Measurements from ENCODE around the gene GTF3C6. TPM values are rescaled to one million over a fixed set of nuclear protein-coding genes. Genes with fewer than 3 reads are reported as not detected.
A peak's percentile ranks its signal among the peaks of the same experiment; 100 is the strongest.

Gene GTF3C6
- total and polyA plus RNA-seq, 10 of the 15 experiments (the other 5 are each of a cell fraction or from before 2014, with no cell fraction given), result 42.8 to 261 (median 116) TPM

DNA sequence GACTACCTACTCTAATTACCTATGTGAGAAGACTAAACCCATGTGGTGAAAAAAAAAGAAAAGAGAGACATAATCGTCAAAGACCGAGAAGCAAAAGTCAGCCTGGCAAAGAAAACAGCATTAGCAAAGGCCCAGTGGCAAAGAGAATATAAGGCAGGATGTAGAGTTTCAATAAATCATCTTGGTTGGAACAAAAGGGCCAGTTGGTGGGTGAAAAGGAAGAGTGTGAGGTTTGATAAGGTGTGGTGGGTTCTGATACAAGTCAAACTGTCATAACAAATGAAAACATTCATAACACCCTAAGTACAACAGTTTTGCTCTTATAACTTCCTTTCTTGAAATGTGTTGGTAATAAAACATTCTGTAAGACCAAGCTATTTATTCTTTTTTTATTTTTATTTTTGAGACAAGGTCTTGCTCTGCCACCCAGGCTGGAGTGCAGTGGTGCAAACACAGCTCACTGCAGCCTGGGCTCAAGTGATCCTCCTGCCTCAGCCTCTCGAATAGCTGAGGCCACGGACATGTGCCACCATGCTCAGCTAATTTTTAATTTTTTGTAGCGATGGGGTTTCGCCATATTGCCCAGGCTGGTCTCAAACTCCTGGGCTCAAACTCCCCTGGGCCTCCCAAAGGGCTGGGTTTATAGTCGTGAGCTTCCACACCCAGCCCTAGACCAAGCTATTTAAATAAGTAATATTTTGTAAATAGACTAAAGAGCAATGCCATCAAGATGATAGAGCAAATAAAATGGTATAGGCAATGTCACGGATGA lies 18.9 kb upstream of the GTF3C6 start:
- in situ Hi-C loops (cut with MboI), result no loop called here
- no peak for TF ChIP-seq HDAC2 (IDR thresholded peaks at IDR 0.05)
- no peak for TF ChIP-seq NRF1 (conservative IDR thresholded peaks at IDR 0.05; ENCODE audit: low read depth, low read length)
- no peak for TF ChIP-seq MEF2A (IDR thresholded peaks at IDR 0.05; ENCODE audit: insufficient read depth, low read depth, low read length)
- no peak for TF ChIP-seq NR2C1 (IDR thresholded peaks at IDR 0.05)
- TF ChIP-seq, protein P1, sequence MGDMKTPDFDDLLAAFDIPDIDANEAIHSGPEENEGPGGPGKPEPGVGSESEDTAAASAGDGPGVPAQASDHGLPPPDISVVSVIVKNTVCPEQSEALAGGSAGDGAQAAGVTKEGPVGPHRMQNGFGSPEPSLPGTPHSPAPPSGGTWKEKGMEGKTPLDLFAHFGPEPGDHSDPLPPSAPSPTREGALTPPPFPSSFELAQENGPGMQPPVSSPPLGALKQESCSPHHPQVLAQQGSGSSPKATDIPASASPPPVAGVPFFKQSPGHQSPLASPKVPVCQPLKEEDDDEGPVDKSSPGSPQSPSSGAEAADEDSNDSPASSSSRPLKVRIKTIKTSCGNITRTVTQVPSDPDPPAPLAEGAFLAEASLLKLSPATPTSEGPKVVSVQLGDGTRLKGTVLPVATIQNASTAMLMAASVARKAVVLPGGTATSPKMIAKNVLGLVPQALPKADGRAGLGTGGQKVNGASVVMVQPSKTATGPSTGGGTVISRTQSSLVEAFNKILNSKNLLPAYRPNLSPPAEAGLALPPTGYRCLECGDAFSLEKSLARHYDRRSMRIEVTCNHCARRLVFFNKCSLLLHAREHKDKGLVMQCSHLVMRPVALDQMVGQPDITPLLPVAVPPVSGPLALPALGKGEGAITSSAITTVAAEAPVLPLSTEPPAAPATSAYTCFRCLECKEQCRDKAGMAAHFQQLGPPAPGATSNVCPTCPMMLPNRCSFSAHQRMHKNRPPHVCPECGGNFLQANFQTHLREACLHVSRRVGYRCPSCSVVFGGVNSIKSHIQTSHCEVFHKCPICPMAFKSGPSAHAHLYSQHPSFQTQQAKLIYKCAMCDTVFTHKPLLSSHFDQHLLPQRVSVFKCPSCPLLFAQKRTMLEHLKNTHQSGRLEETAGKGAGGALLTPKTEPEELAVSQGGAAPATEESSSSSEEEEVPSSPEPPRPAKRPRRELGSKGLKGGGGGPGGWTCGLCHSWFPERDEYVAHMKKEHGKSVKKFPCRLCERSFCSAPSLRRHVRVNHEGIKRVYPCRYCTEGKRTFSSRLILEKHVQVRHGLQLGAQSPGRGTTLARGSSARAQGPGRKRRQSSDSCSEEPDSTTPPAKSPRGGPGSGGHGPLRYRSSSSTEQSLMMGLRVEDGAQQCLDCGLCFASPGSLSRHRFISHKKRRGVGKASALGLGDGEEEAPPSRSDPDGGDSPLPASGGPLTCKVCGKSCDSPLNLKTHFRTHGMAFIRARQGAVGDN (IDR thresholded peaks at IDR 0.05), result no peak
- no peak for TF ChIP-seq KDM1A (IDR thresholded peaks at IDR 0.05; ENCODE audit: borderline replicate concordance)
- TF ChIP-seq SREBF1 (IDR thresholded peaks at IDR 0.05; ENCODE audit: low read length), result no peak
- TF ChIP-seq BRCA1 (IDR thresholded peaks at IDR 0.05; ENCODE audit: low read depth, low read length), result no peak
- TF ChIP-seq SUPT20H (IDR thresholded peaks at IDR 0.05; ENCODE audit: borderline replicate concordance, control insufficient read depth, low read depth, low read length), result no peak
- TF ChIP-seq, protein P2, sequence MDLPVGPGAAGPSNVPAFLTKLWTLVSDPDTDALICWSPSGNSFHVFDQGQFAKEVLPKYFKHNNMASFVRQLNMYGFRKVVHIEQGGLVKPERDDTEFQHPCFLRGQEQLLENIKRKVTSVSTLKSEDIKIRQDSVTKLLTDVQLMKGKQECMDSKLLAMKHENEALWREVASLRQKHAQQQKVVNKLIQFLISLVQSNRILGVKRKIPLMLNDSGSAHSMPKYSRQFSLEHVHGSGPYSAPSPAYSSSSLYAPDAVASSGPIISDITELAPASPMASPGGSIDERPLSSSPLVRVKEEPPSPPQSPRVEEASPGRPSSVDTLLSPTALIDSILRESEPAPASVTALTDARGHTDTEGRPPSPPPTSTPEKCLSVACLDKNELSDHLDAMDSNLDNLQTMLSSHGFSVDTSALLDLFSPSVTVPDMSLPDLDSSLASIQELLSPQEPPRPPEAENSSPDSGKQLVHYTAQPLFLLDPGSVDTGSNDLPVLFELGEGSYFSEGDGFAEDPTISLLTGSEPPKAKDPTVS (IDR thresholded peaks at IDR 0.05; ENCODE audit: low read depth, low read length), result no peak
- no peak for TF ChIP-seq MTA2 (IDR thresholded peaks at IDR 0.05; ENCODE audit: low read depth)
- TF ChIP-seq ETV6 (conservative IDR thresholded peaks at IDR 0.05 in 1 of 2, IDR thresholded peaks at IDR 0.05 in 1 of 2; ENCODE audit: borderline replicate concordance in 1 of 2, low read depth in 1 of 2), result no peak
- TF ChIP-seq, protein P3, sequence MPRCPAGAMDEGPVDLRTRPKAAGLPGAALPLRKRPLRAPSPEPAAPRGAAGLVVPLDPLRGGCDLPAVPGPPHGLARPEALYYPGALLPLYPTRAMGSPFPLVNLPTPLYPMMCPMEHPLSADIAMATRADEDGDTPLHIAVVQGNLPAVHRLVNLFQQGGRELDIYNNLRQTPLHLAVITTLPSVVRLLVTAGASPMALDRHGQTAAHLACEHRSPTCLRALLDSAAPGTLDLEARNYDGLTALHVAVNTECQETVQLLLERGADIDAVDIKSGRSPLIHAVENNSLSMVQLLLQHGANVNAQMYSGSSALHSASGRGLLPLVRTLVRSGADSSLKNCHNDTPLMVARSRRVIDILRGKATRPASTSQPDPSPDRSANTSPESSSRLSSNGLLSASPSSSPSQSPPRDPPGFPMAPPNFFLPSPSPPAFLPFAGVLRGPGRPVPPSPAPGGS (IDR thresholded peaks at IDR 0.05; ENCODE audit: borderline replicate concordance, insufficient read depth, low read depth, low read length, poor library complexity, severe bottlenecking), result no peak
- no peak for TF ChIP-seq KAT2A (conservative IDR thresholded peaks at IDR 0.05; ENCODE audit: control insufficient read depth, low read depth, low read length)
- TF ChIP-seq SRF (IDR thresholded peaks at IDR 0.05; ENCODE audit: low read depth in 2 of 2, low read length in 2 of 2), result no peak

More for the DNA sequence above, 18.9 kb upstream of the GTF3C6 start:
- no peaks in the 10 kb centered on the region for H3K27me3 ChIP-seq (replicated peaks in 1 of 2; ENCODE audit: control insufficient read depth in 2 of 2, insufficient read depth in 2 of 2, low read length in 1 of 2)
- ChIA-PET RAD21 (ENCODE audit: unreplicated experiment) (no interaction called here), POLR2A (no interaction called here), CTCF (interaction anchor here (0.5 to 1.2 kb wide), 3 partner anchors 130 to 412 kb away, joined by 3 read pairs; no protein-coding TSS in a partner anchor), SMC1A (ENCODE audit: uncharacterized antibody, unreplicated experiment) (interaction anchor here (0.9 kb wide), 1 partner anchor 37 kb away, joined by 3 read pairs; no protein-coding TSS in a partner anchor)
- peaks cover 4% of the 10 kb centered on the region; the same call in 1 of the 2 replicates for H3K4me1 ChIP-seq (ENCODE audit: control insufficient read depth, insufficient read depth, low read length)
- no peak overlapping the region for H3K9ac ChIP-seq (ENCODE audit: control insufficient read depth, insufficient read depth, low read length)
- no peak overlapping the region for H3K27ac ChIP-seq (ENCODE audit: control insufficient read depth, insufficient read depth)
- H3K79me2 ChIP-seq (ENCODE audit: control insufficient read depth, insufficient read depth, low read length), result no peaks in the 10 kb centered on the region
- H2AFZ ChIP-seq (ENCODE audit: control insufficient read depth, low read depth, low read length), result no peak overlapping the region
- no peak overlapping the region for H3K4me2 ChIP-seq (ENCODE audit: control insufficient read depth, insufficient read depth)
- DNase-seq (ENCODE audit: low read depth, low spot score) (no peak), ATAC-seq (peak; percentile 19; the same call in 1 of the 3 replicates), FAIRE-seq (no peak)
- intact Hi-C loops (cut with micrococcal nuclease; ENCODE audit: unreplicated experiment), result loop anchor here (10.0 kb wide), 2 partner anchors 155 to 325 kb away; no protein-coding TSS in a partner anchor
- H3K9me3 ChIP-seq (replicated peaks; ENCODE audit: control insufficient read depth, insufficient read depth, low read length), result no peaks in the 10 kb centered on the region
- H3K4me3 ChIP-seq, result no peak overlapping the region
- no peaks in the 10 kb centered on the region for H4K20me1 ChIP-seq (ENCODE audit: control insufficient read depth, insufficient read depth)
- no peaks in the 10 kb centered on the region for H3K36me3 ChIP-seq (ENCODE audit: control insufficient read depth in 2 of 2, insufficient read depth in 2 of 2, low read length in 1 of 2)
- 61% methylated on average over 8 of the region's 8 CpGs for WGBS (ENCODE audit: insufficient coverage, insufficient replicate concordance, low lambda C conversion rate, missing lambda C conversion rate)
- no TSS peak for BruUV-seq (replicated peaks)

Data from GM12878 (cell line).